Natural killer cell treated with Interleukin-12 subunit alpha and Interleukin-12 subunit beta and Interleukin-15 and Interleukin-18, amount 100 ng/mL, for 72 hours (primary cell): Measurements from ENCODE around the gene AP4E1. TPM values are rescaled to one million over a fixed set of nuclear protein-coding genes. Genes with fewer than 3 reads are reported as not detected.

Source experiments
- ATAC-seq, 2 donors: fragments of 150-1000 bp; cut with Tn5 transposase in 1 of 2; sonication (Bioruptor Pico), chemical (Tn5 transposase) in 1 of 2; 2 replicates each; pipeline ENCODE4 v1.10.0; 2021
- DNase-seq: peaks from one replicate; pipeline ENCODE4 v3.0.0; 2022; ENCODE audit warnings: low spot score
- H3K27ac Mint-ChIP-seq, 2 donors: 1 replicate in 1 of 2; 2 replicates in 1 of 2; pipeline ENCODE4 v1.8.0; 2022; ENCODE audit warnings: mixed read lengths in 2 of 2, mild to moderate bottlenecking in 1 of 2, moderate library complexity in 1 of 2
- H3K27me3 Mint-ChIP-seq, 2 donors: 1 replicate in 1 of 2; 2 replicates in 1 of 2; pipeline ENCODE4 v1.8.0; 2022; ENCODE audit warnings: mixed read lengths in 2 of 2
- H3K36me3 Mint-ChIP-seq: one replicate; pipeline ENCODE4 v1.8.0; 2022; ENCODE audit warnings: mixed read lengths
- H3K4me1 Mint-ChIP-seq, 2 donors: 1 replicate in 1 of 2; 2 replicates in 1 of 2; pipeline ENCODE4 v1.8.0; 2022; ENCODE audit warnings: low read depth in 2 of 2, mixed read lengths in 2 of 2, mild to moderate bottlenecking in 1 of 2
- H3K4me3 Mint-ChIP-seq: one replicate; pipeline ENCODE4 v1.8.0; 2022; ENCODE audit warnings: mixed read lengths
- H3K9me3 Mint-ChIP-seq: 2 replicates; pipeline ENCODE4 v1.8.0; 2022; ENCODE audit warnings: mixed read lengths
- total RNA-seq, 2 donors: library from RNA; stranded (reverse); gene quantifications; one replicate each; pipeline ENCODE4 v1.2.3, GENCODE V29; 2022

The AP4E1 gene
- total RNA-seq, 2 donors from 2014 or later = 13.7 to 16.1 TPM

DNA sequence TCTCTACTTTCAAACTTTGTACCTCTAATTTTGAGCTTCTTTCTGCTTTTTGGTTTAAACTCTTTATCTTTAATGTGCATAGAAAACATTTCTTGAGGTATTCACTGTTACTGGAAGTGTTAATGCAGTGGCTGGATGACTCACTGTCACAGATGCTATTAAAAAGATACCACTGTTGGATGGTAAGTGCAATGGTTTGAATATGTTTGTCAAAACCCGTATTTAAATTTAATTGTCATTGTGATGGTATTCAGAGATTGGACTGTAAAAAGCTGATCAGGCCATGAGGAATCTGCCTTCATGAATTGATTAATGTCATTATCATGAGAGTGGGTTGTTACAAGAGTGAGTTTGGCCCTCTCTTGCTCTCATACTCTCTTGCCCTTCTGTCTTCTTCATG, 70.6 kb downstream of the AP4E1 start:
- H3K4me1 Mint-ChIP-seq = peaks cover 8 to 19% of the 10 kb centered on the region in 2 donors
- peaks cover 5% of the 10 kb centered on the region for H3K9me3 Mint-ChIP-seq
- H3K36me3 Mint-ChIP-seq = peaks cover 33% of the 10 kb centered on the region
- no peak for ATAC-seq
- DNase-seq = no peak
- no peaks in the 10 kb centered on the region for H3K27me3 Mint-ChIP-seq
- no peak overlapping the region for H3K27ac Mint-ChIP-seq
- no peak overlapping the region for H3K4me3 Mint-ChIP-seq

DNA sequence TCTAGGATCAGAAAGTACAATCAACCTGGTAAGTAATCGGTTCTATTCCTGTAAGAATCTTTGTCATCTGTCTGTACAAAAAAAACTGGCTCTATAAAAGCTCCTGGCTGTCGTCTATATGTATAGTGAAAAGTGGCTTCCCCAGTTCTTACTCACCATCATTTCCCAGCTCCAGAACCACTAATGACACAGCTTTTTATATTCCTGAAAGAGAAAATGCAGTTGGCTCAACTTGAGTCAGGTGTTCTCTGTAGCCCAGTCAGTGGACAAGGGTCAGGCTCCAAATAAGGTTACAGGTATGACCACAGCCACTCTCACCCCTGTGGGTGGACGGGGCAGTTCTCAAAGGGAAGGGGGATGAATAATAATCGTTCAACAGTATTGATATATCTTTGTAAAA, 85.1 kb downstream of the AP4E1 start:
- Mint-ChIP-seq H3K4me1 (no peaks in the 10 kb centered on the region), H3K27ac (peak overlapping the region in 1 of 2 donors; percentile 25), H3K9me3 (no peaks in the 10 kb centered on the region), H3K27me3 (no peaks in the 10 kb centered on the region), H3K4me3 (no peak overlapping the region), H3K36me3 (peaks cover 23% of the 10 kb centered on the region)
- DNase-seq = no peak
- no peak for ATAC-seq

DNA sequence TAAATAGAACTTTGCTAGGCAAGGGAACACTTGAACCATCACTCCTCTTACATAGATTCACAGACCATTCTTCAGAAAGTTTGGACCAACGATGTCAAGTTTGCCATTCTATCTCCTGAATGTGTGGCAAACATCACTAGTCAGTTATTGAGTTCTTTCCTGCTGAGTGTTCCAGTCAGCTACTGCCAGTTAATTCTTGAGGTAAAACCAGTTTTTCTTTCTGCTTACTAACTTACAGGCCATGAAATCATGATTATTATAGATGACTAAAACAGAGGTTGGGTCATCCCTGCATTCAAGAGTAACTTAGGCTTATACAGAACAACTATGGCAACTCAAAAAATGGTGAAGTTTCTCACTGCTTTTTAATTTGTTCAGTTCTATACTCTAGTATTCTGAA, 88.2 kb downstream of the AP4E1 start:
- DNase-seq (no peak), ATAC-seq (no peak)
- Mint-ChIP-seq H3K36me3 (peaks cover 29% of the 10 kb centered on the region), H3K4me3 (no peak overlapping the region), H3K27me3 (no peaks in the 10 kb centered on the region), H3K4me1 (no peaks in the 10 kb centered on the region), H3K9me3 (no peaks in the 10 kb centered on the region), H3K27ac (no peak overlapping the region)

DNA sequence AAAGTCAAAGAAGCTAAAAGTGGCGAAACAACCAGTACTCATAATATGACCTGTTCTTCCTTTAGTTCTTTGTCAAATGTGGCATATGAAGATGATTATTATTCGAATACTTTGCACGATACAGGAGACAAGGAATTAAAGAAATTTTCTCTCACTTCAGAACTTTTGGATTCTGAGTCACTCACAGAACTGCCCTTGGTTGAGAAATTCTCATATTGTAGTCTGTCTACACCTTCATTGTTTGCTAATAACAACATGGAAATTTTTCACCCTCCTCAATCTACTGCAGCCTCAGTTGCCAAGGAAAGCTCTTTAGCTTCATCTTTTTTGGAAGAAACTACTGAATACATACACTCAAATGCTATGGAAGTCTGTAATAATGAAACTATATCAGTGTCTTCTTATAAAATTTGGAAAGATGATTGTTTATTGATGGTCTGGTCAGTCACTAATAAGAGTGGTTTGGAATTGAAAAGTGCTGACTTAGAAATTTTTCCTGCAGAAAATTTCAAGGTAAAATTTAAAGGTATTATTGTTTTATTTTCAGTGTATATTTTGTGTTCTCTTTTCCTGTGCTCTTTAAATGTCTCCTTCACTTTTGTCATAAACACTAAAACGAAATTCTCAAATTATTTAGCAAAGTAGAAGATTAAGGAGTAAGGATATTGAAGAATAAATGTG, 89.0 kb downstream of the AP4E1 start:
- Mint-ChIP-seq H3K27ac (no peak overlapping the region), H3K36me3 (peaks cover 29% of the 10 kb centered on the region), H3K4me1 (no peaks in the 10 kb centered on the region), H3K27me3 (no peaks in the 10 kb centered on the region), H3K4me3 (no peak overlapping the region), H3K9me3 (no peaks in the 10 kb centered on the region)
- DNase-seq (no peak), ATAC-seq (no peak)

DNA sequence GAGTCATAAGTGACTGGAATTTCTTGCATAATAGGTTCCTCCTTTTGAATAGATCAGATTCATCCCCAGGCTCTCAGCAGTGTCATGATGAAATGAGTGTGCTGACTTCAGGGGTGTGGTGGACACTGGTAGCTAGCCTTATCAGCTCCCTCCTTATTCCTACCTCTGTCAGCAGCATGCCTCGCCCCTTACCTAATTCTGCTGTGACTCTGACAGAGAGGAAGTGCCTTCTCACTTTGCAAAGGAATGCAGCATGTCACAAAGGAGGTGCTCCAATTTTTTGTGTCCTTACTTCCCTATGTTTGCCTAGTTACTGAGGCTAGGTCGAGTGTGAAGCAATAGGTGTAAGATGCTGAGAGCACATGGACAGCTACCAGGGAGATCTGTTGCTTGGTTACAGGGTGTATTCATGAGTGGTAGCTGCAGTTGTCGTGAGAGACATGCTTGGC, 95.6 kb downstream of the AP4E1 start:
- H3K9me3 Mint-ChIP-seq = no peaks in the 10 kb centered on the region
- H3K27ac Mint-ChIP-seq = no peak overlapping the region
- DNase-seq = no peak
- ATAC-seq = no peak
- no peaks in the 10 kb centered on the region for H3K27me3 Mint-ChIP-seq
- no peak overlapping the region for H3K4me3 Mint-ChIP-seq
- H3K36me3 Mint-ChIP-seq = peaks cover 35% of the 10 kb centered on the region
- H3K4me1 Mint-ChIP-seq = no peaks in the 10 kb centered on the region

DNA sequence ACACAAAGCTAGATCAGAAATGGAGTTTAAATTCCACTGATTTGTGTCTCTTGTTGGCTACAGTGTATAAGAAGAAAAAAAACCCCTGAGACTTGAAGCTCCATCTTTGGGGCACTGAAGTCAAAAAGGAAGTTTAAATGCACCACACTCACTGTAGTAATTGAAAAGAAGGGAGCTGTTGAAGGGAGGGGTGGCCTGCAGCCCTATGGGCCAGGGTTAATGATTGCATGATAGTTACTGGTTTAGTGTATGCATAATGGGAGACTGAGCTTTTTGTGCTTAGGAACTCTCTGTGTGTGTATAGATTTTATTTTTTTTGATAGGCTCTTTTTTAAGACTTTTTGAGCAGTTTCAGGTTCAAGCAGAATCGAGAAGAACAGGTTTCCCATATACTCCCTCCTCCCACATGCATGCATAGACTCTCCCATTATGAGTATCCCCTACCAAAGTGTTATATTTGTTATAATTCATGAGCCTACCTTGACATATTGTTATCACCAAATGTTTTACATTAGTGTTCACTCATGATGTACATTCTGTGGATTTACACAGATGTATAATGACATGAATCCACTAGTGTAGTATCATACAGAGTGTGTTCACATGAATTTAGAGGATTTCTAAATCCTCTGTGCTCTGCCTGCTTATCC, 98.0 kb downstream of the AP4E1 start:
- H3K4me3 Mint-ChIP-seq = no peak overlapping the region
- DNase-seq (no peak), ATAC-seq (peak in 1 of 2 donors; percentile 54)
- no peaks in the 10 kb centered on the region for H3K27me3 Mint-ChIP-seq
- H3K36me3 Mint-ChIP-seq = peaks cover 31% of the 10 kb centered on the region
- H3K27ac Mint-ChIP-seq = no peak overlapping the region
- H3K9me3 Mint-ChIP-seq = no peaks in the 10 kb centered on the region
- H3K4me1 Mint-ChIP-seq = no peaks in the 10 kb centered on the region

DNA sequence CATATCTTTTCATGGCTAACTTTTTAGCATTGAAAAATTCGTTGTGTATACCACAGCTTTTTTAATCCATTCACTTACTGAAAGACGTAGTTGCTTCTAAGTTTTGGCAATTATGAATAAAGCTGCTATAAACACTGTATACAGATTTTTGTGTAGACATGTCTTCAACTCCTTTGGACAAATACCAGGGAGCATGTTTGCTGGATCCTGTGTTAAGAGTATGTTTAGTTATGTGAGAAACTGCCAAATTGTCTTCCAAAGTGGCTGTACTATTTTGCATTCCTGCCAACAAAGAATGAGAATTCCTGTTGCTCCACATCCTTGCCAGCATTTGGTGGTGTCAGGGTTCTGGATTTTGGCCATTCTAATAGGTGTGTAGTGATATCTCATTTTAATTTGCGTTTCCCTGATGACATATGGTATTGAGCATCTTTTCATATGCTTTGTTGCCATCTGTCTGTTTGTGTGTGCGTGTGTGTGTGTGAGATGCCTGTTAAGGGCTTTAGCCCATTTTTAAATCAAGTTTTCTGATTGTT, 98.7 kb downstream of the AP4E1 start:
- DNase-seq (no peak), ATAC-seq (no peak)
- Mint-ChIP-seq H3K4me3 (no peak overlapping the region), H3K27me3 (no peaks in the 10 kb centered on the region), H3K9me3 (no peaks in the 10 kb centered on the region), H3K36me3 (peaks cover 29% of the 10 kb centered on the region), H3K4me1 (peaks cover 0 to 4% of the 10 kb centered on the region in 2 donors), H3K27ac (no peak overlapping the region)

DNA sequence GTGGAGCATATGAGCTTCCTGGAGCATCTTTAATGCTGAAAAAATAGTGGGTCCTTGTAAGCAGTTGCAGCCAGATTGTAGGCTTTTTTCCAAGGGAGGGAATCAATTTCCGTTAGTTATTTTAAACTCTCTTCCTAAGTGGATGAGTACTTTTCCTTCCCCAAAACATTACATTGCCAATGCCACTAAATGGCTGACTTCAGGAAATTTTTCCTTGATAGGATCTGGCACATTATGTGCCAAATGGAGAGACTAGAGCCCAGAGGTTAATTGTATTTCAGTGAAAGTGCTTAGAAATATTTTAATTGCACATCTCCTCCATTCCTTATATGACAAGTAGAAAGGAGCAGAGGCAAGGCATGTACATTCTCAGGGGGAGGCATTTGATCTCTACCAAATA, 102.7 kb downstream of the AP4E1 start:
- Mint-ChIP-seq H3K27me3 (no peaks in the 10 kb centered on the region), H3K4me3 (no peak overlapping the region), H3K27ac (no peak overlapping the region), H3K9me3 (no peaks in the 10 kb centered on the region), H3K36me3 (peaks cover 19% of the 10 kb centered on the region), H3K4me1 (peaks cover 0 to 4% of the 10 kb centered on the region in 2 donors)
- ATAC-seq = no peak
- no peak for DNase-seq

DNA sequence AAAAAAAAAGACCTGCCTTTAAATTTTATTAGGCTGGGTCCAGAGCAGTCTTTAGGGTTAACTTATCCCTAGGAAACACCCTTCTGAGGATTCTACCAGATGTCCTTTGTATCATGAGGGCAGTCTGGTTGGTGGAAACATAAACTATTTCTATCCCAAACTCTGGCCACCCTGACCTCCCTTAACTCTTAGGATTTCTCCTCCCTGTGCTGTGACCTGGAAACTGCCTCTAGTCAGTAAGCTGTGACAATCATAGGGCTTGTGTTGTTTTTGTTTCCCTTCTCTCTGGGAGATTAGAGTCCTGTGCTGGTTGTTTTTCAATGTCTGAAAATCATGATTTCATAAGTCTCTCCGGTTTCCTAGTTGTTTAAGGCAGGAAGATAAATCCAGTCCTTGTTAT, 108.1 kb downstream of the AP4E1 start:
- Mint-ChIP-seq H3K27ac (no peak overlapping the region), H3K9me3 (no peaks in the 10 kb centered on the region), H3K4me3 (no peak overlapping the region), H3K4me1 (peaks cover 0 to 4% of the 10 kb centered on the region in 2 donors), H3K27me3 (no peaks in the 10 kb centered on the region), H3K36me3 (peaks cover 12% of the 10 kb centered on the region)
- no peak for DNase-seq
- ATAC-seq = no peak

DNA sequence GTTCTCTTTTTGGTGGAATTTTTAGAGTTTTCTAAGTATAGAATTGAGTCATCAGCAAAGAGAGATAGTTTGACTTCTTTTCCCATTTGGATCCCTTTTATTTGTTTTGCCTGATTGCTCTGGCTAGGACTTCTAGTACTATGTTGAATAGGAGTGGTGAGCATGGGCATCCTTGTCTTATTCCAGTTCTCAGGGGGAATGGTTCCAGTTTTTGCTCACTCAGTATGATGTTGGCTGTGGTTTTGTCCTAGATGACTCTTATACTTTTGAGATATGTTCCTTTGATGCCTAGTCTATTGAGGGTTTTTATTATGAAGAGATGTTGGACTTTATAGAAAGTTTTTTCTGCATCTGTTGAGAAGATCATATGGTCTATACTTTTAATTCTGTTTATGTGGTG, 113.7 kb downstream of the AP4E1 start:
- DNase-seq = no peak
- no peaks in the 10 kb centered on the region for H3K4me1 Mint-ChIP-seq
- no peak for ATAC-seq
- H3K4me3 Mint-ChIP-seq = no peak overlapping the region
- no peaks in the 10 kb centered on the region for H3K27me3 Mint-ChIP-seq
- peaks cover 12% of the 10 kb centered on the region for H3K36me3 Mint-ChIP-seq
- H3K9me3 Mint-ChIP-seq = no peaks in the 10 kb centered on the region
- H3K27ac Mint-ChIP-seq = no peak overlapping the region

DNA sequence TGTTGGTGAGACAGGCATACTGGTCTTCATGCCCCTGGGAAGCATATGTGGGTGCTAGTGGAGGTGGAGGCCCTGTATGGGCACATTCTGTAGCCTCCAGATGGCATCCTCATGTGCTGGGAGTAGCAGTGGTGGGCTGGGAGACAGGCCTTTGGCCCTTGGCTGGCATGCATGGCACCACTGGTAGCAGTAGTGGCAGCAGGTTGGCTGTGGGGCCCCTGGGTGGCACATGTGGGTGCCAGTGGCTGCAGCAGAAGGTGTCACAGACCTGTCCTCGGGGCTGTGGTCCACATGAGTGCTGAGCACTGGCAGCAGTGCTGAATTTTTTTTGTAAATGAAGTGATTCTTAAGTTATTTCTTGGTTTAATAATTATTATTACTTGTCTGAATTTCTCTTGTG, 115.0 kb downstream of the AP4E1 start:
- DNase-seq (no peak), ATAC-seq (no peak)
- Mint-ChIP-seq H3K9me3 (no peaks in the 10 kb centered on the region), H3K36me3 (peaks cover 12% of the 10 kb centered on the region), H3K4me3 (no peak overlapping the region), H3K27me3 (no peaks in the 10 kb centered on the region), H3K4me1 (no peaks in the 10 kb centered on the region), H3K27ac (no peak overlapping the region)

DNA sequence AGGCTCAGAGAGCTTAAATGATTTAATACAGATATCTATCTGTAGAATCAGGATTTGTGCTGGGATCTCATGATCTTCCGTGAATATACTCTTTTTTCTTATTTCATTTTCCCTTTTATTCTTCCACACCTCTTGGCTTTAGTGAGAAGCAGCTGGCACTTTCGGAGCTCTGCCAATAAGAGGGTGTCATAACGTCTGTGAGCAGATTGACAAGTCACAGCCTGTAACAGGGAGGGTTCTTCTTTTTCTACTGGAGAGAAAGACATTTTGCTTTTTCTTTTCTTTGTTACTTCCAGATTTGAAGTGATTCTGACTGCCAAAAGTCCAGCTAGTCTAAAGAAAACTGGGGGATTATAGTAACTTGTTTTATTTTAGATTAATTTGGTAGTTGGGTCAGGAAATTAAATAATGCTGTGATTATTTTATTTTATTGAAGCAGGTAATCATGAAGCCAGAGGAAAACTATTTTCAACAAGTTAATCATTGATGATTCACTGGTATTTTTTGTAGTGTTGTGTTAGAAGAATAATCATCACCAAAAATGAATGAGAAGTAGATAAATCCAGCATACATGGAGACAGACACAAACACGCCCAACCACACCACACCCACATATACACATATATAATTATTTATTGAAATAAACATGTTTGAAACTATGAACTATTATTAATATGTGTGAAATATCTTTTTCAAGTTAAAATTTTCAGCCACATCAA, 116.4 kb downstream of the AP4E1 start:
- no peak overlapping the region for H3K4me3 Mint-ChIP-seq

DNA sequence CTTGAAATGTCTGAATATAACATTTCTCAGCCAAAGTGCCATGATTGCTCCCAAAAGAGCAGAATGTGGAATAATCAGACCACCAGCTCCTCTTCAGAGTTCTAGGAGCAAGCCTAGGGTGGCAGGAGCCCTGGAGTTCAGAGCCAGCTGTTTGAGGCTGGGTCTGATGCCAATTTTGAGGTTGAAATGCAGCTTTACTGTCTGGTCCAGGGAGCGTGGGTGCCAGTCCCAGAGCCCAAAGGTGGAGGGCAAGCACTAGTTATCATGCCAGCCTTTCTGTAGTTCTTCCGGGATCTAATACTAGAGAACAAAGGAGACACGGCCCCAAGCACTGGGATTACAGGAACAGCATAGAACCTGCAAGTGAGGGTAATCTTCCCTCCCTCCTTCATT, 117.0 kb downstream of the AP4E1 start:
- no peaks in the 10 kb centered on the region for H3K4me1 Mint-ChIP-seq
- H3K27me3 Mint-ChIP-seq = no peaks in the 10 kb centered on the region
- H3K9me3 Mint-ChIP-seq = no peaks in the 10 kb centered on the region
- H3K36me3 Mint-ChIP-seq = no peaks in the 10 kb centered on the region
- DNase-seq (no peak), ATAC-seq (no peak)
- H3K4me3 Mint-ChIP-seq = no peak overlapping the region
- H3K27ac Mint-ChIP-seq = no peak overlapping the region

More for the DNA sequence above, 116.4 kb downstream of the AP4E1 start:
- Mint-ChIP-seq H3K27ac (no peak overlapping the region), H3K36me3 (peaks cover 3% of the 10 kb centered on the region), H3K9me3 (no peaks in the 10 kb centered on the region), H3K4me1 (no peaks in the 10 kb centered on the region), H3K27me3 (no peaks in the 10 kb centered on the region)
- ATAC-seq (no peak), DNase-seq (no peak)
